ENCODE measurements around the gene ELF2.
"Not testable (repeated sequence)": the region's sequence is repeated elsewhere in the genome, so short reads cannot be mapped to it uniquely, and the experiment has no call there.

The ELF2 gene

DNA sequence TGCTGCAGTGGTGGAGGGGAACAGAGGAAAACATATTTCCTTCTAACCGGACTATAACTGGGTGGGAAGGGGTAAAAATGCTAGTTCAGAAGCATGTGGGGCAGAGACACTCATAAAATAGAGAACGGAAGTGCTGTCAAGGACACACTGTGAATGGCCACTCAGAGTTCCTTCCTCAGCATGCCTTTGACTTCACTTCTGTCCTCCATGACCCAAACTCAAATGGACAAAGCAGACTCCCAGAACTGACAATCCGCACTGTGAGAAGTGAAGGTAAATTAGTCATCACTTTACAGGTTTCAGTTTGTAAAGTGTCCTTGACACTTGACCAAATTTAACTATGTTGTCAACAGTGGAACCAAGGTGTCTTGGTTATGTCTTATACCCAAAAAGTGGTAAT lies 30.2 kb upstream of the ELF2 start:
- no peak overlapping the region for H3K4me3 ChIP-seq (ENCODE audit: low read length)
- H3K27me3 ChIP-seq (ENCODE audit: insufficient read depth, low read length), result no peaks in the 10 kb centered on the region
- no peaks in the 10 kb centered on the region for H3K36me3 ChIP-seq (ENCODE audit: insufficient read depth, low read length)
- no peak overlapping the region for H2AFZ ChIP-seq (ENCODE audit: low read depth, low read length)
- H3K4me1 ChIP-seq (ENCODE audit: insufficient read depth, low read length), result peaks cover 16% of the 10 kb centered on the region
- no peaks in the 10 kb centered on the region for H3K9me3 ChIP-seq (ENCODE audit: low read length)

DNA sequence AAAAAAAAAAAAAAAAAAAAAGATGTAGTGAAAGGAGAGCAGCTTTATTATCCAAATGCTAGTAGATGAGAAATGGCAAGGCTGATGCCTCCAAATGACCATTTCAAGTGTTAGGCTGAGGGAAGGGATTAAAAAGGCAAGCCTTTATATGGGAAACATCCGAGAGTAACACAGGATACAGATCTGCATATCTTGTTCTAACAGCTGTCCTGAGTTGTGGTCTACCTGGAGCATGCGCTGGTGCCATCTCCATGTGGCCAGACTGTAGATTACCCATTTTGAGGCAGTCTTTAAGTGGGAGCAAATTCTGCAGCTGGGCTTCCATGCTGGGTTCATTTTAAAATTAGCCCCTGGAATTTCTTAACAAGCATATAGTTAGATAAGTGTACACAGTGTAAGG lies 26.0 kb upstream of the ELF2 start:
- Histone ChIP-seq H3K36me3 (ENCODE audit: insufficient read depth, low read length) (no peaks in the 10 kb centered on the region), H3K4me3 (ENCODE audit: low read length) (no peak overlapping the region), H3K4me1 (ENCODE audit: insufficient read depth, low read length) (peaks cover 9% of the 10 kb centered on the region), H3K27me3 (ENCODE audit: insufficient read depth, low read length) (no peaks in the 10 kb centered on the region), H3K9me3 (ENCODE audit: low read length) (no peaks in the 10 kb centered on the region), H2AFZ (ENCODE audit: low read depth, low read length) (no peak overlapping the region)

- H3K4me1 ChIP-seq (ENCODE audit: insufficient read depth, low read length), result no peaks in the 10 kb centered on the region
- H3K27me3 ChIP-seq (ENCODE audit: insufficient read depth, low read length), result no peaks in the 10 kb centered on the region
- H3K9me3 ChIP-seq (ENCODE audit: low read length), result no peaks in the 10 kb centered on the region
- H3K36me3 ChIP-seq (ENCODE audit: insufficient read depth, low read length), result no peaks in the 10 kb centered on the region
- H2AFZ ChIP-seq (ENCODE audit: low read depth, low read length), result no peak overlapping the region
- no peak overlapping the region for H3K4me3 ChIP-seq (ENCODE audit: low read length)
Measured at GRCh38 chr4:139200506-139200905, 23.5 kb upstream of the ELF2 start.

GRCh38 chr4:139200102-139200501 lies 23.1 kb upstream of the ELF2 start:
- no peaks in the 10 kb centered on the region for H3K36me3 ChIP-seq (ENCODE audit: insufficient read depth, low read length)
- H3K4me3 ChIP-seq (ENCODE audit: low read length), result no peak overlapping the region
- no peaks in the 10 kb centered on the region for H3K9me3 ChIP-seq (ENCODE audit: low read length)
- no peak overlapping the region for H2AFZ ChIP-seq (ENCODE audit: low read depth, low read length)
- no peaks in the 10 kb centered on the region for H3K27me3 ChIP-seq (ENCODE audit: insufficient read depth, low read length)
- H3K4me1 ChIP-seq (ENCODE audit: insufficient read depth, low read length), result no peaks in the 10 kb centered on the region

DNA sequence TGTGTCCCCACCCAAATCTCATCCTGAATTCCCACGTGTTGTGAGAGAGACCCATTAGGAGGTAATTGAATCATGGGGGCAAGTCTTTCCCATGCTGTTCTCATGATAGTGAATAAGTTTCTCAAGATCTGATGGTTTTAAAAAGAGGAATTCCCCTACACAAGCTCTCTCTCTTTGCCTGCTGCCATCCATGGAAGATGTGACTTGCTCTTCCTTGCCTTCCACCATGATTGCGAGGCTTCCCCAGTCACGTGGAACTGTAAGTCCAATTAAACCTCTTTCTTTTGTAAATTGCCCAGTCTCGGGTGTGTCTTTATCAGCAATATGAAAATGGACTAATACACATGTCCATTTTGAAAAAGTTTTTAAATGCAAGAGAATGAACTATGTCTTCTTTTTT lies 20.2 kb upstream of the ELF2 start:
- not testable (repeated sequence) for H2AFZ ChIP-seq (ENCODE audit: low read depth, low read length); H3K4me3 ChIP-seq (ENCODE audit: low read length); H3K4me1 ChIP-seq (ENCODE audit: insufficient read depth, low read length); H3K27me3 ChIP-seq (ENCODE audit: insufficient read depth, low read length); H3K9me3 ChIP-seq (ENCODE audit: low read length); H3K36me3 ChIP-seq (ENCODE audit: insufficient read depth, low read length)

DNA sequence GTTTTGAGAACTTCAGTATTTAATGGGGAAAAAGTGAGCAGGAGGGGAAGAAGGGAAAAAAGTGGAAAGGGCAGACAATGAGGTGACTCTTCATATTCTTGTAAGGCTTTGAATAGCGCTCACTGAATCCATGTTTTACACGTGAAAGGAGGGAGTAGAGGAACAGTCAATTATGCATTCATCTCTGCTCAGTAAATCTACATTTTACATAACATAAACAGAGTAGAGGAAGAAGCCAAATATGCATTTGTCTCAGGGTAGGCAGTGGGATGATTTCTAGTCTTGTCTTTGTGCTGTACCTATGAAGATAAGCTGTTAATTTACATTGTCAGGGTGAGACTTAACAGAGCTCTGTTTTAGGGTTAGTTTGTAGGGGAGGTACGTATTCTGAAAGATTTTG lies 19.4 kb upstream of the ELF2 start:
- Histone ChIP-seq H3K36me3 (ENCODE audit: insufficient read depth, low read length) (no peaks in the 10 kb centered on the region), H3K4me3 (ENCODE audit: low read length) (no peak overlapping the region)

DNA sequence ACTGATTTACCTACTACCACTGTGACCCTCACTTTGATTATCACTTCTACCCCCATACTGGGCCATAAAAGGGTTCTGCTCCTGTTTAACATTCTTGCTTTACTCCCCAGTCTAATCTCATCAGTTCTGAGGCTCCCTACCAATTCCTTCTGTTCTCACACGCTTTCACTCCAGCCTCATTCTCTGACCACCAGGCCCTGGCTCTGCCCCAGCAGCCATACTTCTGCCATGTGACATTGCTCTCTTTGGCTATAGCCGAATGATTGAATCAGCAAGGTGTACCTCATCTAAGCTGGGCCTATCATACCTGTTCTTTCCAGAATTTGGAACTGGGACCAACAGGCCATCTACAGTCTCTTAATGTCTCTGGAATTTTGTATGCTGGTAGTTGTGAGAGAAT lies 14.4 kb upstream of the ELF2 start:
- no peaks in the 10 kb centered on the region for H3K9me3 ChIP-seq (ENCODE audit: low read length)
- no peaks in the 10 kb centered on the region for H3K36me3 ChIP-seq (ENCODE audit: insufficient read depth, low read length)

More for the DNA sequence above, 19.4 kb upstream of the ELF2 start:
- Histone ChIP-seq H3K9me3 (ENCODE audit: low read length) (no peaks in the 10 kb centered on the region), H2AFZ (ENCODE audit: low read depth, low read length) (no peak overlapping the region), H3K27me3 (ENCODE audit: insufficient read depth, low read length) (no peaks in the 10 kb centered on the region), H3K4me1 (ENCODE audit: insufficient read depth, low read length) (no peaks in the 10 kb centered on the region)

DNA sequence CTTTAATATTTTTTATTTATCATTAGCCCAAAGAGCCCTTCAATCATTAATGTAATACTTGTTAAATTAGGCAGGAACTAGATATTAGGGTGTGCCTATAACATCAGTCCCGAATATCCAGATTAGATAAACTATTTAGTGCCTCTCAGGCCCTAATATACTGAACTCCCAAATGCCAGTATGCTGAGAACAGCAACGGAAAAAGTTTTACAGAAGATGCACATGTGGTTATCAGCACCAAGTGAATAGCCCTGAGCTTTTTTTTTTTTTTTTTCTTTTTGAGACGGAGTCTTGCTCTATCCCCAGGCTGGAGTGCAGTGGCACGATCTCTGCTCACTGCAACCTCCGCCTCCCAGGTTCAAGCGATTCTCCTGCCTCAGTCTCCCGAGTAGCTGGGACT lies 13.0 kb upstream of the ELF2 start:
- H3K4me1 ChIP-seq (ENCODE audit: insufficient read depth, low read length), result no peaks in the 10 kb centered on the region
- H3K36me3 ChIP-seq (ENCODE audit: insufficient read depth, low read length), result no peaks in the 10 kb centered on the region
- H3K4me3 ChIP-seq (ENCODE audit: low read length), result no peak overlapping the region
- no peak overlapping the region for H2AFZ ChIP-seq (ENCODE audit: low read depth, low read length)
- no peaks in the 10 kb centered on the region for H3K9me3 ChIP-seq (ENCODE audit: low read length)
- H3K27me3 ChIP-seq (ENCODE audit: insufficient read depth, low read length), result no peaks in the 10 kb centered on the region

More for the DNA sequence above, 14.4 kb upstream of the ELF2 start:
- Histone ChIP-seq H3K4me1 (ENCODE audit: insufficient read depth, low read length) (no peaks in the 10 kb centered on the region), H2AFZ (ENCODE audit: low read depth, low read length) (no peak overlapping the region), H3K27me3 (ENCODE audit: insufficient read depth, low read length) (no peaks in the 10 kb centered on the region), H3K4me3 (ENCODE audit: low read length) (no peak overlapping the region)

GRCh38 chr4:139189417-139189749 lies 12.4 kb upstream of the ELF2 start:
- H3K4me3 ChIP-seq (ENCODE audit: low read length), result no peak overlapping the region
- no peaks in the 10 kb centered on the region for H3K36me3 ChIP-seq (ENCODE audit: insufficient read depth, low read length)
- no peak overlapping the region for H2AFZ ChIP-seq (ENCODE audit: low read depth, low read length)

DNA sequence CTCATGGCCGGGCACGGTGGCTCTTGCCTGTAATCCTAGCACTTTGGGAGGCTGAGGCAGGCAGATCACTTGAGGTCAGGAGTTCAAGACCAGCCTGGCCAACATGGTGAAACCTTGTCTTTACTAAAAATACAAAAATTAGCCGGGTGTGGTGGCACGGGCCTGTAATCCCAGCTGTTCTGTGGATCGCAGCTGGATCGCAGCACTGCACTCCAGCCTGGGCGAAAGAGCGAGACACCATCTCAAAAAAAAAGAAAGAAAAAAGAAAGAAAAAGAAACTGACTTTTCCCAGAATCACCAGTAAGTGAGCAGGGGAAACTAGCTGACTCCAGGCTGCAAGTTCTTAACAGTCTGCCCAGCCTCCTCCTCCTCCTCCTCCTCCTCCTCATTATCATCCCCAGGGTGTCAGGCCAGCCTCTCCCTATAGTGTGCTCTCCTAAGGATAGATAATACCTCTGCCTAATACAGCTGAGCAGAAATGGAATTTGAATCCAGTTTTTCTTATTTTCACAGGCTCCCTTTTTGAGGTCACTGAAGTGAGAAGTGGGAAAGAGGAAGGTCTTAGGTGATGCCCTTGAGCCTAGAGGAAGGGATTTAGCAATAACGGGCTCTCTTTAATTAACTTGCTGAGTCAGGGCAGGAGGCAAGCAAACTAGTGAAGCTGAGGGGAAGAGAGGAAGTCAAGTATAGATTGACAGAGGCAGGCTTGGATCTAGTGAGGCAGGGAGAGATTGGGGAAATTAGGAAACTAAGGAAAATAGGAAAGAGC lies 11.8 kb upstream of the ELF2 start:
- H3K36me3 ChIP-seq (ENCODE audit: insufficient read depth, low read length), result no peaks in the 10 kb centered on the region
- H3K4me3 ChIP-seq (ENCODE audit: low read length), result no peak overlapping the region
- H3K4me1 ChIP-seq (ENCODE audit: insufficient read depth, low read length), result no peaks in the 10 kb centered on the region
- no peaks in the 10 kb centered on the region for H3K9me3 ChIP-seq (ENCODE audit: low read length)
- H2AFZ ChIP-seq (ENCODE audit: low read depth, low read length), result no peak overlapping the region
- H3K27me3 ChIP-seq (ENCODE audit: insufficient read depth, low read length), result no peaks in the 10 kb centered on the region

More at GRCh38 chr4:139189417-139189749, 12.4 kb upstream of the ELF2 start:
- no peaks in the 10 kb centered on the region for H3K27me3 ChIP-seq (ENCODE audit: insufficient read depth, low read length)
- no peaks in the 10 kb centered on the region for H3K9me3 ChIP-seq (ENCODE audit: low read length)
- H3K4me1 ChIP-seq (ENCODE audit: insufficient read depth, low read length), result no peaks in the 10 kb centered on the region

DNA sequence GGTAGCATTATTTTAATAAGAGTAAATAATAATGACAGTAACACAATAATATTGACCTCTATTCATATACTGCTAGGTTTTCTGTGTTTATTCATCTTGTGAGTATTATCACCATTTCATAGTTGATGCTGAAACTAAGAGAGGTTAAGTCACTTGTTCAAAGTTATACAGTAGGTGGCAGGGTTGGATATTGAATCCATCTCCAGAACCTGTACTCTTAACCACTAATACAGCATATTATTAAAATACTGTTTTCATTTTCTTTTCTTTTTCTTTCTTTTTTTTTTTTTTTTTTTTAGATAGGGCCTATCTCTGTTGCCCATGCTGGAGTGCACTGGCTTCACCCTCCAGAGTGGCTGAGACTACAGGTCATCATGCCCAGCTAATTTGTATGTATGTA lies 7.1 kb upstream of the ELF2 start:
- Histone ChIP-seq H2AFZ (ENCODE audit: low read depth, low read length) (no peak overlapping the region), H3K36me3 (ENCODE audit: insufficient read depth, low read length) (no peaks in the 10 kb centered on the region), H3K27me3 (ENCODE audit: insufficient read depth, low read length) (no peaks in the 10 kb centered on the region), H3K4me1 (ENCODE audit: insufficient read depth, low read length) (no peaks in the 10 kb centered on the region), H3K9me3 (ENCODE audit: low read length) (no peaks in the 10 kb centered on the region), H3K4me3 (ENCODE audit: low read length) (no peak overlapping the region)

DNA sequence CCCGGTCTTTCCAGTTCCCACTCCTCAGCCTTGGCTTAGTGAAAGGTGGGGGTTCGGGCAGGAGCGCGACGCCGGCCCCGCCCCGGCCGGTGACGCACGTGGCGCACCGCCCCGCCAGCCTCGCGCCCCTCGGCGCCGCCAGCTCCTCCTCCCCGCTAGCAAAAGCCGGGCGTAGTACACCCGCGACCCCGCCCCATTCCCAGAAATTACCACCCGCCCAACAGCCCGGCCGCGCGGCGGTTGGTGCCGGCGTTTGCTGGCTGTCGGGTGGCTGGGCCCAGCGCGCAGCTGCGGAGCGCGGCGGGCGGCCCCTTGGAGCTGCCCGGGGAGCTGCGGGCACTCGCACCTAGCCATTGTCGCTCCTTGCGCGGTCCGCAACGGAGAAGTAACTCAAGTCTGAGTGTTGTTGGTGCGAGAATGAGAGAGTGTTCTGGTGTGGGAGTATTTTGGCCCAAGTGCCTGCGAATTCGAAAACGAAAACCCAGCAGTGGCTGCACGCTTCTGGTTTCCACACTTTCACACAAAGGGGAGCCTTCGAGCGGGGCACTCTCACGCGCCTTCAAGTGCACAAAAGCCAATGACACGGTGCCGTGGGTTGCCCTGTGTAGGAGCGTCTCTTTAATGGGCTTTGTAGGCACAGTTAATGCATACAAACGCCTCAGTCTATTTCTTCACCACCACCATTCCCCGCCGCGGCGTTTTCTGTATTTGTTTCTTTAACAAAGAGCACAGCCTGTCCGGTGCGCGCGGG lies 1.0 kb upstream of the ELF2 start:
- peak overlapping the region; percentile 93 for H2AFZ ChIP-seq (ENCODE audit: low read depth, low read length)
- H3K36me3 ChIP-seq (ENCODE audit: insufficient read depth, low read length), result no peaks in the 10 kb centered on the region
- no peaks in the 10 kb centered on the region for H3K9me3 ChIP-seq (ENCODE audit: low read length)
- peak overlapping the region; percentile 82 for H3K4me3 ChIP-seq (ENCODE audit: low read length)
- no peaks in the 10 kb centered on the region for H3K27me3 ChIP-seq (ENCODE audit: insufficient read depth, low read length)
- peaks cover 12% of the 10 kb centered on the region for H3K4me1 ChIP-seq (ENCODE audit: insufficient read depth, low read length)

GRCh38 chr4:139176302-139177048 lies 543 bp downstream of the ELF2 start:
- Histone ChIP-seq H2AFZ (ENCODE audit: low read depth, low read length) (peak overlapping the region; percentile 94), H3K9me3 (ENCODE audit: low read length) (no peaks in the 10 kb centered on the region)

More at GRCh38 chr4:139176302-139177048, 543 bp downstream of the ELF2 start:
- H3K36me3 ChIP-seq (ENCODE audit: insufficient read depth, low read length), result no peaks in the 10 kb centered on the region
- peaks cover 12% of the 10 kb centered on the region for H3K4me1 ChIP-seq (ENCODE audit: insufficient read depth, low read length)
- H3K4me3 ChIP-seq (ENCODE audit: low read length), result peak overlapping the region; percentile 82
- no peaks in the 10 kb centered on the region for H3K27me3 ChIP-seq (ENCODE audit: insufficient read depth, low read length)
